Measurements from ENCODE around the gene ARSA. TPM values are rescaled to one million over a fixed set of nuclear protein-coding genes. Genes with fewer than 3 reads are reported as not detected.

The ARSA gene
- total RNA-seq, 1 donor from 2014 or later, result 38.1 TPM

Other genes starting within 250 kb of the ARSA start
- gene SBF1, start 153.1 kb downstream of the ARSA start, total RNA-seq, result 73.4 TPM
- 0.09 TPM for gene ADM2, start 146.6 kb downstream of the ARSA start, total RNA-seq
- not detected for gene MIOX, start 141.3 kb downstream of the ARSA start, total RNA-seq
- gene LMF2, start 120.5 kb downstream of the ARSA start, total RNA-seq, result 48.4 TPM
- gene NCAPH2, start 119.9 kb downstream of the ARSA start, total RNA-seq, result 39.8 TPM
- 1.9 TPM for gene SCO2, start 102.6 kb downstream of the ARSA start, total RNA-seq
- 44.5 TPM for gene TYMP, start 98.1 kb downstream of the ARSA start, total RNA-seq
- 0.13 TPM for gene KLHDC7B, start 82.3 kb downstream of the ARSA start, total RNA-seq
- gene SYCE3, start 65.2 kb downstream of the ARSA start, total RNA-seq, result not detected
- 18.2 TPM for gene CPT1B, start 49.7 kb downstream of the ARSA start, total RNA-seq
- 73.9 TPM for gene CHKB, start 45.3 kb downstream of the ARSA start, total RNA-seq
- 2.4 TPM for gene MAPK8IP2, start 27.4 kb downstream of the ARSA start, total RNA-seq
- 56.6 TPM for gene SHANK3, start 44.7 kb upstream of the ARSA start, total RNA-seq
- gene ACR, start 110.1 kb upstream of the ARSA start, total RNA-seq, result 1.5 TPM
- 32.6 TPM for gene RABL2B, start 155.5 kb upstream of the ARSA start, total RNA-seq